Femur (tissue), 1 donor: ENCODE data around the gene IGSF23.

Experiments
- DNase-seq: peaks from one replicate; pipeline ENCODE4 v3.0.0-alpha.2; 2017

The IGSF23 gene, protein sequence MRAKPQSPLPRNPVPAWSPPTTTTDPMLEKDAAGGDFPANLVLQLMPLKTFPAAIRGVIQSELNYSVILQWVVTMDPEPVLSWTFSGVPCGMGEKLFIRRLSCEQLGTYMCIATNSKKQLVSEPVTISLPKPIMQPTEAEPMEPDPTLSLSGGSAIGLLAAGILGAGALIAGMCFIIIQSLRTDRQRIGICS

DNA sequence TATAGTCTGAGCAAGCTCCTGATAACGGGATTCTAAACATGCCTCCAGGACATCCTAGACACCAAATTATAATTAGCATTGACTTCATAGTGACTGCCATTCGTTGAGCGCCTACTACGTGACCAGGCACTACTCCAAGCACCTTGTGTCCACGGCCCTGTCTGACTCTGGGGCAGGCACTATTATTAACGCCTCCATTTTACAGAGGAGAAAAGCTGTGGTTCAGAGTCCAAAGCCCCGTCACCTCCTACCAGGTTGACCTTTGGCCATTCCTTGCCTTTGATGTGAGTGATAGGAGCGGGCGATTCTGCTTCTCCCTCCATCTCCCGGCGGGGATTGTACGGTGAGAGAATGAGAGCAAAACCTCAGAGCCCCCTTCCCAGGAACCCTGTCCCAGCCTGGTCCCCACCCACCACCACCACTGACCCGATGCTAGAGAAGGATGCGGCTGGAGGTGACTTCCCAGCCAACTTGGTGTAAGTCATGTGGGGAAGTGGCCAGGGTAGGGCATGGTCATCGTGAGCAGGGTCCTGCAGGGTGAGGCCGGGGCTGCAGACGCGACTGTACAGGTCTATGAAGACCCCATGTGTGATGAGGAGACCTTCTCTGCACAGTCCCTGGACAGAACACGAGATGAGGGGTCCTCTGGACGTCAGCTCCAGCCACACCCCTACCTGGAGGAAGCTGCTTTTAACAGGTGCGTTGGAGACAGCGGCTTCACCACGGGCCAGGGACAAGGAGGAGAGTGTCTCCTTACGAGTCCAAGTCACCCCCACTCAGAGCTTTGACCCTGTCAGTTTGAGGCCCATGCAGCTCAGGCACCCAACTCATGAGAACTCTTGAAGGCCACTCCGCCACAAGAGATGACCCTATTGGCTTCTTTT is at the start of gene IGSF23:
IGSF23 (plus strand) TSS at position 269 of the 884 bp plus-strand sequence; CDS start at position 352, 83 bp downstream.
- DNase-seq: no peak

DNA sequence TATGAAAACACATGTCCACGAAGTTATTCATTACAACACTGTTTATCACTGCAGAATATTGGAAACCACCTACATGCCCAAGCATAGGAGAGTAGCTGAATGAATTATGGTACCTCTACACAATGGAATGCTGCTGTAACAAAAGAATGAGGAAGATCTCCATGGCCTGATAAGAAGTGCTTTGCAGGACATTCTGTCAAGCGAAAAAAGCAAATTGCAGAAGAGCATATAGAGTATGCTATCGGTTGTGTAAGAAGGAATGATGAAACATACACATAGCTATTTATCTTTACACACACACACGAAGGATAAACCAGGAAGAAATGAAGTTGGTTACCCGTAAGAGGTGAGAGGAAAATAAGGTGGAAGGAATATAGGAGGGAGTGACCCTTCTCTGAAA is 46.4 kb upstream of the IGSF23 start:
- DNase-seq: no peak

DNA sequence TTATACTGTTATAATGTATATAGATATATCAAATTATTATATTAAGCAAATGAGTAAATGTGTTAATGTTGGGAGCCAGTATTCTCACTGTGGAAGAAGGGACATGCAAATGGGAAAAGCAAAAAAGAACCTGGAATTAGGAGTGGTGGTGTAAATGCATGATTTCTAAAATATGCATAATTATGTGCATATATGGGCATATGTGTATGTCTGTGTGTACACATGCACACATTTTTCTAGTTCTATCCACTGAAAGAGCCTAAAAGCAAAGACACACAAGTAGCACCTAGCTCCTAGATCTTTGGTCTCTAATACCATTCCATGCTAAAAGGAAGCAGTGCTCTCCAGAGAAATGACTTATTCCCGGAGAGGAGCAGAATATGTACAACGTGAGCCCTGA is 45.6 kb upstream of the IGSF23 start:
- no peak for DNase-seq

DNA sequence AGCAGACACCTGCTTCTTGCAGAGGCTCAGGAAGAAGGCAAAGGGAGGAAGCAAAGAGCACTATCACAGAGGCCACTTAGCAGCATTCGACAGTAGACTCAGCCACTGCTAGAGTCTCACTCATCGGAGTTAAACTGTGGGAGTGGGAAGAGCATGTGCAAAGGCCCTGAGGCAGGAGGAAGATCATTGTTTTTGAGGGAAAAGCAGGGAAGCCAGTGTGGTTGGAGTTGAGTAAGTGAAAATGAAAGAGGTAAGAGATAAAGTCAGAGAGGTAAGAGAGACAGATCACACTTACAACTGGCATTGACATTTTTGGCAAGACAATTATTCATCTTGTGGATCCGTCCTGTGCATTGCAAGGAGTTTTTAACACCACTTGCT is 42.8 kb upstream of the IGSF23 start:
- no peak for DNase-seq

DNA sequence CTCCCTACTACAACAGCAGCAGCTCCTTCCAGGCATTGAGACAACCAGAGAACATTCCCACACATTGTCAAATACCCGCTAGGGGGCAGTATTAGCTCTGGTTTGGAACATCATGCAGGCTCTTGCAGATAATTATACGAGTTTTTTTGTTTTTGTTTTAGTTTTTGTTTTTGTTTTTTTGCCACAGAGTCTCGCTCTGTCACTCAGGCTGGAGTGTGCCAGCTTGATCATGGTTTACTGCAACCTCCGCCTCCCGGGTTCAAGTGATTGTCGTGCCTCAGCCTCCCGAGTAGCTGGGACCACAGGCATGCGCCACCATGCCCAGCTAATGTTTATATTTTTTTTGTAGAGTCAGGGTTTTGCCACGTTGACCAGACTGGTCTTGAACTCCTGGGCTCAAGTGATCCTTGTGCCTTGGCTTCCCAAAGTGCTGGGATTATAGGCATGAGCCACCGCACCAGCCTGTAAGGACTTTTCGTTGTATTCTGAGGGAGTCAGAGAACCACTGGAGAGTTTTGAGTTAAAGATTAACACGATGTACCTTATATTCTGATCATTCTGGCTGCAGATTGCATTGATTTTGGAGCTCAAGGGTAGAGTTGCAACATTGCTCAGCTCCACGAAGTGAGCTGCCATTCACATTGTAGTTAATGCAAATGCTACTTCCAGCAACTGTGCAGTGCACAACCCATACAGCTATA is 42.2 kb upstream of the IGSF23 start:
- peak; percentile 74 for DNase-seq

DNA sequence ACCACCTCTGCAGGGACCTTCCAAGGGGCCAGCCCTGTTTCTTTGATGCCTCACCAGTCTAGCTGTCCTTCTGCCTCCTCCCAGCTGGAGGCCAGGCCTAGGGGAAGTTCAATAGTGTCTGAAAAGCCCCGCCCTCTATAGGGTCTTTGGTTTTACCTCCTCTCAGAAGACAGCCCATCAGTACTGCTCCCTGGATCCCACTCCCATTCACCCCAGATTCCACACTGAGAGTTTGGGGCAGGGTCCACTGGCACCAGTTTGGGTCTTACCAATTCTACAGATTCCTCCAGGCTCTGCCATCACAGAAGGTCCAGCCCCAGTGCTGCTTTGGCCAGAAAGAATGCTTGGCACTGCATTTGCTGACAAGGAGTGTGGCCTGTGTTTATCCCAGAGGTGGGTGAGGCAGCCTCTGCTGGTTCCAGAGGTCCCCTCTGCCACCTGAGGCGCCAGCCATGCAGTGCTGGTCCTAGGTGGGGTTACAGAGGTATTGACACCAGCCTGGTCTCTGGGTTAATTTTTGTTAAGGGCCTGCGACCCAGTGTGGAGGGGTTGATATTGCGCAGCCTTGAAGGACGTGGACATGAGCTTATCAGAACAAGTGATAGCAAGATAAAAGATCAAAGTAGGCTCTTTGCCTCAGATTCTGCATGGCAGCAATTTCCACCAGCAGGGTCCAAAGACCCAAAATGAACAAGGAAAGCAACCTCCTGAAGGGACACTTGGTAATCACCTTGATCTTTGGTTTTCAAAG is 41.4 kb upstream of the IGSF23 start:
- no peak for DNase-seq

DNA sequence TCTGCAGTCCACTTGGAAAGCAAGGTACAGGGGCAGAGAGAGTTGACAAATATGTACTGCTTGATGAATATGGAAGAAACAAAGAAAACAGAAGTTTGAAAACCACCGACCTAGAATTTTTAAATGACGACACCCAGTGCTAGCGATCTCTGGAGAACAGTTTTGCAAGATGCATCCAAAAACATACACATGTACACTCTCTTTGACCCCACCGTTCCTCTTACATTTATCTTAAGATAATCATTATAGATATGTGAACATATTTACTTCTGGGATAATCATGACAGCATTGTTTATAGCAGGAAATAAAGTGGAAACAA is 40.8 kb upstream of the IGSF23 start:
- no peak for DNase-seq

DNA sequence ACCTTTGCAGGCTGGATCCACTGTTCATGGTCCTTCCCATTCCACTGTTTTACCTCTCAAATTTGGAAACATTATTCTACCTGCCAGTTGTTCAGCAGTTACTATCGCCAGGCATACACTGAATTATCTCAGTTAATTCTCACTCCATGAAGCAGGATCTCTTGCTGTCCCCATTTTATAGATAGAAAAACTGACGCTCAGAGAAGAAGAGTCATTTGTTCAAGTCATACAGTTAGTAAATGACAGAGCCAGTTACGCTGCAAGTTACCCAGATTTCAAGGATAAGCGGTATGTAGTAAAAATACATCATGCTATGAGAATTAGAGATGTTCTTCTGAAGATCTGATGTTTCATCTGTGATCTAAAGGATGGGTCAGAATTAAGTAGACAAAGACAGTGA is 40.2 kb upstream of the IGSF23 start:
- no peak for DNase-seq

DNA sequence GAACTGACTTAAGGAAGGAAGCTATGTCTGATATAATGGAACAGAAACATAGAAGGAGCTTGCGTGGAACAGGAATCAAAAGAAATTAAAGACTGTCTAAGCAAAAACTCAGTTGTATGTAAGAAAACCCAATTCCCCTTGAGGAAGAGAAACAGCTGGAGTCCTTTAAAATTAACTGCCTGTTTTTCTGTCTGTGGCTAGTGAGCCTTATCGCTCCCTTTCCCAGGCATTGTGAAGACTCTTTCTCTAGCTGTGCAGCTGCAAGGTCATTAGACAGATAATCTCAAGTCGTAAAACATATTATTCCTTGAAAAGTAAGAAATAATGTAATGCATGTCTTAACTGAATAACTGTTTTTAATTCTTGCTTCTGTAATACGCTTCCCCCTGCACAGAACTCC is 39.7 kb upstream of the IGSF23 start:
- DNase-seq: no peak

DNA sequence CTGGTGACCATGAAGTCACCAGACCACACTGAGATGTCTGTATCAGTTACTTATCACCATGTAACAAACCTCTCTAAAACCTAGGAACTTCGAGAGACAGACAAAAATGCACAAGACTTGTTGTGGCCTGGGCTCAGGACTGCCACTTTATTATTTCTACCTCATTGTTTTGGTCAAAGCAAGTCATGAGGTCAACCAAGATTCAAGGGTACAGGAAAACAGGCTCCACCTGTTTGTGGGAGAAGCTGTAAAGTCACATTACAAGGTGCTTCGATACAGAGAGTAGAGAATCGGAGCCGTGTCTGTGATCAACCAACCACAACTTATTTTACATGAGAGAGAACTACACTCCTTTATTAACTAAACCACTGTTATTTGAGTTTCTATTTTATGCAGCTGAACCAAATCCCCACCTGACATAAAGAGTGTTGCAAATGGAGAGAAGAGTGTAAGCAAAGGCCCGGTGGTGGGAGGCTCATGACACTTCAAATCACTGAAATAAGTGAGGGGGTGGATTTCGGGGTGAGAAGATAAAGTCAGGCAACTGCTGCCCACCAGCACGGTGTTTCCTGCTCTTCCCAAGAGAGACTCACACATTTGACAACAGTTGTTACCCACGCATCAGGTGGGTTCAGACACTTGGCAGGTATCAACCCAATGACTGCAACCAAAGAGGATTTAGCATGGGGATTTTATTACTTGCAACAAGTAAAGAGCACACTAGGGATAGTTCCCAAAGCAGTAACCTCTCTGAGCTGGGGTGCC is 39.0 kb upstream of the IGSF23 start:
- no peak for DNase-seq

DNA sequence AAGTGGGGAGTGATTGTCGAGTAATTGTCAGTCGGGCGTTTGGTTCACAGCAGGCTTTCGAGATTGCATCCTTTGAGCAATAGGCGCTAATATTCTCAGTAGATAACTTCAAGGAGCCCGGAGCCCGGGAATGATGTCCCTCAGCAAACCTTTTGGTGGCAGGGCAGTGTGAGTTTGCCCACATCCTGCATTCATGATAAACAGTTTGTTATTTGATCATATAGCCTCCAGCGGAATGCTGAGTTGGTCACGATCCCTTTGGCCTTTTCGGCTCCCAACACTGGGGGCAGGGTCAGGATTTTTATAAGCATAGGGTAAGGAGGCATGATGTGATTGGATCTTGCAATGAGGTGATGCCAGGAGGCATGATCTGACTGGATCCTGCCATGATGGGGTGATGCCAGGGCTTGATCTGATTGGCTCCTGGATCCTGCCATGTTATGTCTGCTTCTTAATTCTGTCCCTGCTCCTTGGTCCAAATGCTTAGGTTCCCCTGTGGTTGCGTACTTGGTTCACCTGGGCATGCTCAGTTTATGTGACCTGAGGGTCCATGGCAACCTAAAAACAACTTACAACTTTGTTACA is 38.2 kb upstream of the IGSF23 start:
- no peak for DNase-seq

DNA sequence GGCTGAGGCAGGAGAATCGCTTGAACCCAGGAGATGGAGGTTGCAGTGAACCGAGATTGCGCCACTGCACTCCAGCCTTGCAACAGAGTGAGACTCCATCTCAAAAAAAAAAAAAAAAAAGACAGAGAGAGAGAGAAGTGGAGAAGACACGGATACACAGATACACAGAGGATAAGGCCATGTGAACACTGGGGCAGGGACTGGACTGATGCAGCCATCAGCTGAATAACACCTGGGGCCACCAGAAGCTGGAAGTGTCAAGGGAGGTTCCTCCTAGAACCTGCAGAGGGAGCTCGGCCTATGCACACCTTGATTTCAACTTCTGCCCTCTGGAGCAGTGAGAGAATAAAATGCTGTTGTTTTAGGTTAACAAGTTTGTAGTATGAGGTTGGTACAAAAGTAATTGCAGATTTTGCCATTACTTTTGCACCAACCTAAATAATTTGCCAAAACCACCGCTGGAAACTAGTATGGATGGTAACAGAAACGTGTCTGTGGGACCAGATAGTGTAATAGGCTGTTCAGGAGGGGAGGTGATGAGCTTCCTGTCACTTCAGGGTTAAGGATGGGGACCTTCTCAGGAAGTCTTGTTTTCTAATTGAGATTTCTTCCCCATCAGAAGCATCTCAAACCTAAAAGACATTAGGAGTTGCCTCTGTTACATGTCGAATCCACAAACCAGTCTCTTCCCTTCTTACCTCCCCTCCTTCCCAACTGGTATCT is 36.4 kb upstream of the IGSF23 start:
- no peak for DNase-seq

DNA sequence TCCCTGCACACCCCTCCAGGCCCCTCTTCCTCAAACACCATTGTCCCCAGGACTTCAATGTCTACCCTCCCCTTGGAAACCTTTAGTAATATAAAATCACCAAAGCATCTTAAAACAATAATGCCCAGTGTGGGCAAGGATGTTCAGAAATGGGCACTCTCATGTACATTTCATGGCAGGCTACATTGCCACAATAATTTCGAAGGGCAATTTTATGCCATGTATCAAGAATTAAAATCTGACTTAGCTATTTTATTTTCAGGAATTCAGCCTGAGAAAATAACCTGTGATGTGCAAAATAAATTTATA is 35.8 kb upstream of the IGSF23 start:
- DNase-seq: no peak

DNA sequence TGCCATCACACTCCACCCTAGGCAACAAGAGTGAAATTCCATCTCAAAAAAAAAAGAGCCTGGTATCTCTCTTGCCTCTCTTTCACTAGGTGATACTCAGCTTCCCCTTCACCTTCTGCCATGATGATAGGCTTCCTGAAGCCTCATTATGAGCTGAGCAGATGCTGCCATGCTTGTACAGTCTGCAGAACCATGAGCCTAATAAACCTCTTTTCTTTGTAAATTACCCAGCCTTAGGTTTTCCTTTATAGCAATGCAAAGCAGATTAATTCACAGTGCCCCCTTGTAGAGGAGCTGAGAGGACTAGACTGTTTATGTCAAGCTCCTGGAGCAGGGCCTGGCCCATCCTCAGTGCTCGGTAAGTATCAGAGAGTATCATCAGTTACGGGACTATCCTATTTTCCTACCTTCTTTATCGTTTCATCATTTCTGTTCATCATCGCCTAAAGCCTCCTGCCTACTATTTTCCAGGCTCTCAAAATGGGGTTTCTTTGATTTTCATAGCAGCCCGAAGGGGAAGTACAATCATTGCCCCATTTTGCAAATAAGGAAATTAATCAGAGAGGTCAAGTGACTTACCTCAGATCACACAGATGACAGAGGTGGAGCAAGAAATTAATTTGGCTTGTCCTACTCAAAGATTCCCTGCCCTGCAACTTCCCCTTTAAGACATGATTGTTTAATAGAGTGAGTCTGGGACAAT is 33.5 kb upstream of the IGSF23 start:
- DNase-seq: no peak

DNA sequence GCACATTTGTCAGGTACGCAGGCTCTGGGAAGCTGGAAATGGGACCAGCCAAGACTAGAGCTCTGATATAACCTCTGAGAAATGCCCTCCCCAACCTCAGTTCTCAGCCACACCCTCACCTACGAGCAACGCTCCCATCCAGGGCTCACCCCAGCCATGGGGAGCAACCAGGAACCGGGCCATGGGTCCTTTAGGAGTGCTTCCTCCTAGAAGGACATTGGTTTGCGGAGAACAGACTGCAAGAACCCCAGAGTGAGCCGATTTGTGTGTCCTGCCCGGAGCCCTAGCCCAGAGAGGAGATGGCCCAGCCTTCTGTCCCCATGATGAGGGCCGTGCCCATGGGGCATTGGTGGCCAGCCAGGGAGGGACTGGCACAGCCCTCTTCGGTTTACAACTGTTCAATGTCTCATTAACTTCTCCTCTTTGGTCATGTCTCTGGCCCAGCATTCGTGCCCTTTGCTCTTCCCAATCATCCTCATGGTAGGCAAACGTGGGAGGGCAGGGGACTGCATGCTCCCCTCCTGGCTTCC is 32.9 kb upstream of the IGSF23 start:
- no peak for DNase-seq

DNA sequence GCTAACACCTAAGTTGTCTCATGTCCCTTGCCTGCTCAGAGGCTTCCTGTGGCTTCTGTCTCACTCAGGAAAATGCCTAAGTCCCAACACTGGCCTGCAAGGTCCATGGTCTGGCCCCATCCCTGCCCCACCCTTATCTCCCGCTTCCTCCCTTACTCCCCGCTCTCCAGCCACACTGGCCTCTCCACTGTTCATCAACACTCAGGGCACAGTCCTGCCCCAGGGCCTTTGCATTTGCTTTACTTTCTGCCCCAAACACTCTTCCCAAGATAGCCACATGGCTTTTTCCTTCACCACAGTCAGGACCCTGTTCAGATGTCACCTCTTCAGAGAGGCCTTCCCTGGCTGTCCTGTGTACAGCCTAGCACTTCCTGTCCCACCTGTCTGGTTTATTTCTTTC is 32.1 kb upstream of the IGSF23 start:
- no peak for DNase-seq

DNA sequence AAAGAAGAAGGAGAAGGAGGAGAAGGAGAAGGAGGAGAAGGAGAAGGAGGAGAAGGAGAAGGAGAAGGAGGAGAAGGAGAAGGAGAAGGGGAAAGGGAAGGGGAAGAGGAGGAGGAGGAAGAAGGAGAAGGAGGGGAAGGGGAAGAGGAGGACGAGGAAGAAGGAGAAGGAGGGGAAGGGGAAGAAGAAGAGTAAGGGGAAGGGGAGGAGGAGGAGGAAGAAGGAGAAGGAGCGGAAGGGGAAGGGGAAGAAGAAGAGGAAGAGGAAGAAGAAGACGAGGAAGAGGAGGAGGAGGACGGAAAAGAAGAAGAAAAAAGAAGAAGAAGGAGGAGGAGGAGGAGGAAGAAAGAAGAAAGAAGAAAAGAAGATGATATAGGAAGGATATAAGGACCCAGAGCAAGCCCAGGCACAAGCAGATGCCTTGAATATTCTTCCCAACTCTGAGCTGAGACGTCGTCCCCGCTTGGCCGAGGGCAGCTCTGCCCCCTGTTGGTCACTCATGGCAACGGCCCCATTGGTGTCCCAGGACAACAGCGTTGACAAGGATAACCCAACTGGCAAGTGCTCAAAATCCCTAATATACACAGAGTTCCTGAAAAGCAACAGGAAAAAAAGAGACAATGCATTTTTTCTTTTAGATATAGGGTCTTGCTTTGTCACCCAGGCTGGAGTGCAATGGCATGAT is 30.6 kb upstream of the IGSF23 start:
- no peak for DNase-seq

DNA sequence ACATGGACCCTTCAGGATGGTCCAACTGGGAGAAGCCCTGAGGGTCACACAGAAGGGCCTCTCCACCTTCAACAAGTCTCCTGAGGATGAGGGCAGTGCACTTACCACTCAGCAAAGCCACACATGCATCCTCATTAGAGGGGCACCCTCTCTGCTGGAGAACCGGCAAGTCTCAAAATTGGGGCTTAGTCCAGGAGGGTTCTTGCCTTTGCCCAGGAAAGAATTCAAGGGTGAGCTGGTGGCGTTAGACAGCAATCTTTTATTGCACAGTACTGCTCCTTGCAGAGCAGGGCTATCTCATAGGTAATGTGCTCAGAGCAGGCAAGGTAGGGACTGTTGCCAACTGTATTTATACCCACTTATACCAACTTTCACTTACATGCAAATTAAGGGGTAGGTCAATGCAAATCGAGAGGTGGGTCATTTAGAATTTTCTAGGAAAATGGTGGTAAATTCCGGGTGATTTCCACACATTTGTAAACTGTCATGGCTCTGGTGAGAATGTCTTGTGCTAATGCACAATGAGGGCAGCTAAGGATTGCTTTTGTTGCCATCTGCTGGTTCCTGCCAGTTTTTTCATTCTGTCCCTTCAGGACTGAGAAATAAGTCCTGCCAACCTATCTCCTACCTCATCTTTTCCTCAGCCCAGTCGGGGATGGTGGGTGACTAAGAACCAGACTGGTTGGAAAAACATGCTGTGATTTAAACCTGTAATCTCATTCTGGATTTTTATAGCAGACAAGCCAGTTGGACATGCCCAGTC is 27.8 kb upstream of the IGSF23 start:
- DNase-seq: no peak
